H1 (cell line): ENCODE measurements around the gene CNNM2. TPM values are rescaled to one million over a fixed set of nuclear protein-coding genes. Genes with fewer than 3 reads are reported as not detected.

Experiments used
- CTCF ChIA-PET: fragments of 300-600 bp; sonication (Branson Sonifier 250); formaldehyde crosslinking; loops from one replicate; lab custom pipeline; 2021; ENCODE audit not compliant: partially characterized antibody; lab: Charles Lee
- POLR2A ChIA-PET: fragments of 300-600 bp; sonication (Branson Sonifier 250); formaldehyde crosslinking; loops from one replicate; lab custom pipeline; 2021; ENCODE audit warnings: inconsistent platforms; ENCODE audit not compliant: partially characterized antibody; lab: Charles Lee
- DNase-seq, 2 experiments: peaks; one replicate each; pipeline versions ENCODE4 v3.0.0 to v3.0.0-alpha.2; 2010 to 2022; ENCODE audit warnings: low spot score in 2 of 2, low read depth in 1 of 2, mixed read lengths in 1 of 2
- FAIRE-seq: peaks from 2 replicates; lab custom pipeline; 2011; peaks lifted over from hg19 to GRCh38; lab: Jason Lieb, UNC
- H2AFZ ChIP-seq: 2 replicates; pipeline ENCODE4 v1.8.1; 2012; ENCODE audit warnings: low read length, inconsistent platforms
- H2AK5ac ChIP-seq: 2 replicates; pipeline ENCODE4 v1.6.1; 2013; ENCODE audit warnings: low read depth, low read length
- H2BK120ac ChIP-seq: replicated peaks from 2 replicates; pipeline ENCODE3; 2013; ENCODE audit warnings: low read depth, low read length, inconsistent platforms
- H2BK12ac ChIP-seq: 2 replicates; pipeline ENCODE4 v1.6.1; 2013; ENCODE audit warnings: low read depth, low read length
- H2BK15ac ChIP-seq: 2 replicates; pipeline ENCODE4 v1.6.1; 2013; ENCODE audit warnings: low read length
- H2BK20ac ChIP-seq: 2 replicates; pipeline ENCODE4 v1.6.1; 2013; ENCODE audit warnings: low read length
- H2BK5ac ChIP-seq: 2 replicates; pipeline ENCODE4 v1.6.1; 2013; ENCODE audit warnings: low read depth, low read length
- H3K14ac ChIP-seq: 2 replicates; pipeline ENCODE4 v1.6.1; 2013; ENCODE audit warnings: inconsistent platforms; ENCODE audit not compliant: insufficient read length
- H3K18ac ChIP-seq: 2 replicates; pipeline ENCODE4 v1.6.1; 2013; ENCODE audit warnings: low read length; ENCODE audit errors: extremely low read depth
- H3K23ac ChIP-seq: 2 replicates; pipeline ENCODE4 v1.6.1; 2013; ENCODE audit warnings: inconsistent platforms; ENCODE audit not compliant: insufficient read length
- H3K23me2 ChIP-seq: 2 replicates; pipeline ENCODE4 v1.6.1; 2013; ENCODE audit warnings: low read depth, low read length
- H3K27ac ChIP-seq: 2 replicates; pipeline ENCODE4 v1.6.1; 2011; ENCODE audit warnings: low read depth, low read length, inconsistent platforms
- H3K27me3 ChIP-seq, 4 experiments: replicated peaks in 1 of 4; 1 replicate in 1 of 4; 2 replicates in 3 of 4; pipeline versions ENCODE4 v1.6.1 to v1.8.1; 2011 to 2013; ENCODE audit warnings: low read length in 3 of 4, mild to moderate bottlenecking in 3 of 4, inconsistent platforms in 2 of 4, mixed read lengths in 2 of 4, moderate library complexity in 1 of 4; ENCODE audit not compliant: control insufficient read depth in 3 of 4, insufficient read depth in 3 of 4; ENCODE audit errors: extremely low read depth in 1 of 4
- H3K36me3 ChIP-seq, 4 experiments: 2 replicates each; pipeline versions ENCODE4 v1.6.1 to v1.8.1; 2011 to 2013; ENCODE audit warnings: mild to moderate bottlenecking in 4 of 4, low read length in 3 of 4, moderate library complexity in 2 of 4, control low read depth in 1 of 4, inconsistent platforms in 1 of 4; ENCODE audit not compliant: insufficient read depth in 4 of 4, control insufficient read depth in 2 of 4
- H3K4ac ChIP-seq: replicated peaks from 2 replicates; pipeline ENCODE3; 2013; ENCODE audit warnings: low read length, low read depth, mixed read lengths, inconsistent platforms; ENCODE audit not compliant: insufficient read length
- H3K4me1 ChIP-seq, 4 experiments: replicated peaks in 1 of 4; 1 replicate in 1 of 4; 2 replicates in 3 of 4; pipeline versions ENCODE4 v1.6.1 to v1.8.1; 2011 to 2013; ENCODE audit warnings: low read length in 3 of 4, inconsistent platforms in 2 of 4, mixed read lengths in 1 of 4; ENCODE audit not compliant: insufficient read depth in 4 of 4, control insufficient read depth in 3 of 4
- H3K4me2 ChIP-seq, 2 experiments: 2 replicates each; pipeline versions ENCODE4 v1.6.1 to v1.8.1; 2011 to 2013; ENCODE audit warnings: low read depth in 2 of 2, low read length in 2 of 2, control low read depth in 1 of 2, inconsistent platforms in 1 of 2, mild to moderate bottlenecking in 1 of 2; ENCODE audit not compliant: insufficient read depth in 1 of 2
- H3K4me3 ChIP-seq, 4 experiments: fragments of 200-600, 300-600 bp in 1 of 4; sonication (generic), shearing (Covaris generic), sonication (Bioruptor Twin) in 1 of 4; 2 replicates each; pipeline versions ENCODE4 v1.5.1 to v1.8.1; 2011 to 2016; ENCODE audit warnings: low read length in 4 of 4, low read depth in 3 of 4, control low read depth in 2 of 4, inconsistent platforms in 2 of 4, mild to moderate bottlenecking in 2 of 4, mixed read lengths in 1 of 4, moderate library complexity in 1 of 4; ENCODE audit not compliant: insufficient read depth in 2 of 4; ENCODE audit errors: extremely low read depth in 1 of 4
- H3K56ac ChIP-seq: replicated peaks from 2 replicates; pipeline ENCODE3; 2013; ENCODE audit warnings: low read depth, mild to moderate bottlenecking, mixed read lengths, low read length, inconsistent platforms; ENCODE audit not compliant: insufficient read length
- H3K79me1 ChIP-seq: 2 replicates; pipeline ENCODE4 v1.6.1; 2013; ENCODE audit warnings: low read depth, low read length, control low read depth
- H3K79me2 ChIP-seq, 2 experiments: 2 replicates each; pipeline versions ENCODE4 v1.6.1 to v1.8.1; 2012 to 2013; ENCODE audit warnings: low read length in 2 of 2, mild to moderate bottlenecking in 2 of 2, inconsistent platforms in 1 of 2; ENCODE audit not compliant: insufficient read depth in 2 of 2, control insufficient read depth in 1 of 2
- H3K9ac ChIP-seq, 4 experiments: replicated peaks in 1 of 4; 1 replicate in 1 of 4; 2 replicates in 3 of 4; pipeline versions ENCODE4 v1.6.1 to v1.8.1; 2011 to 2013; ENCODE audit warnings: low read depth in 3 of 4, low read length in 3 of 4, control low read depth in 2 of 4, mild to moderate bottlenecking in 2 of 4, moderate library complexity in 2 of 4, inconsistent platforms in 1 of 4; ENCODE audit errors: extremely low read depth in 1 of 4
- H3K9me3 ChIP-seq, 2 experiments: 2 replicates each; pipeline versions ENCODE4 v1.6.1 to v1.8.1; 2012 to 2013; ENCODE audit warnings: mild to moderate bottlenecking in 2 of 2, moderate library complexity in 2 of 2, control low read depth in 1 of 2, inconsistent platforms in 1 of 2, low read depth in 1 of 2, low read length in 1 of 2, mixed read lengths in 1 of 2; ENCODE audit not compliant: insufficient read depth in 2 of 2
- H4K20me1 ChIP-seq, 2 experiments: replicated peaks in 1 of 2; 2 replicates each; pipeline versions ENCODE3 to v1.8.1; 2011 to 2013; ENCODE audit warnings: inconsistent platforms in 2 of 2, low read length in 2 of 2, mild to moderate bottlenecking in 1 of 2; ENCODE audit not compliant: insufficient read depth in 2 of 2, control insufficient read depth in 1 of 2
- H4K5ac ChIP-seq: 2 replicates; pipeline ENCODE4 v1.6.1; 2013; ENCODE audit warnings: low read length, low read depth, mixed read lengths, inconsistent platforms; ENCODE audit not compliant: insufficient read length
- H4K8ac ChIP-seq: 2 replicates; pipeline ENCODE4 v1.8.0; 2013; ENCODE audit warnings: mild to moderate bottlenecking, moderate library complexity, low read length, inconsistent platforms; ENCODE audit not compliant: insufficient read depth; ENCODE audit errors: extremely low read depth
- H4K91ac ChIP-seq: replicated peaks from 2 replicates; pipeline ENCODE3; 2013; ENCODE audit warnings: low read length, mixed read lengths, inconsistent platforms; ENCODE audit not compliant: insufficient read length
- CBX5 ChIP-seq: fragments of 300-800, 300-1000 bp; sonication (generic); IDR thresholded peaks from 2 replicates; pipeline ENCODE4 v1.7.1; 2016; ENCODE audit warnings: antibody characterized with exemption, low read length, low read depth
- TBP ChIP-seq: IDR thresholded peaks from 2 replicates; pipeline ENCODE4 v1.6.1; 2011; ENCODE audit warnings: low read depth, low read length, improper control_type of control experiment
- WGBS, 2 experiments: shearing (Covaris generic) in 1 of 2; methylation state at CpG; one replicate each; pipeline versions ENCODE4 v1.1.6 to v1.1.7; 2013 to 2015; ENCODE audit warnings: low lambda C conversion rate in 2 of 2, mixed read lengths in 2 of 2, inconsistent platforms in 1 of 2, low coverage in 1 of 2, missing lambda C conversion rate in 1 of 2; ENCODE audit not compliant: insufficient replicate concordance in 2 of 2, insufficient coverage in 1 of 2, insufficient read length in 1 of 2; ENCODE audit errors: extremely low coverage in 1 of 2, missing lambda C conversion rate in 1 of 2; 5-methylcytosine and 5-hydroxymethylcytosine counted together
- polyA plus RNA-seq, 7 experiments: library from polyadenylated mRNA; depleted of rRNA in 3 of 7; stranded (reverse) in 5 of 7; unstranded in 2 of 7; fragments of >200 nt in 5 of 7; fragments of 200-250 nt in 2 of 7; gene quantifications; 1 replicate in 5 of 7; 2 replicates in 1 of 7; 4 replicates in 1 of 7; pipeline versions ENCODE4 v1.2.1 to v1.2.3, GENCODE V29; 2011 to 2013; ENCODE audit warnings: missing spikeins in 2 of 7, mixed read lengths in 2 of 7
- total RNA-seq: library from RNA; stranded (reverse); fragmentation: NEBNext Ultra II Directional; extraction: Animal tissue kit (Norgen Biotek cat#: 25700); gene quantifications from 2 replicates; pipeline ENCODE4 v1.2.1, GENCODE V29; 2021

CNNM2 gene
- total and polyA plus RNA-seq, 2 of the 8 experiments (the other 6 are each of a cell fraction or from before 2014, with no cell fraction given) = 7.3 to 23.6 TPM

DNA sequence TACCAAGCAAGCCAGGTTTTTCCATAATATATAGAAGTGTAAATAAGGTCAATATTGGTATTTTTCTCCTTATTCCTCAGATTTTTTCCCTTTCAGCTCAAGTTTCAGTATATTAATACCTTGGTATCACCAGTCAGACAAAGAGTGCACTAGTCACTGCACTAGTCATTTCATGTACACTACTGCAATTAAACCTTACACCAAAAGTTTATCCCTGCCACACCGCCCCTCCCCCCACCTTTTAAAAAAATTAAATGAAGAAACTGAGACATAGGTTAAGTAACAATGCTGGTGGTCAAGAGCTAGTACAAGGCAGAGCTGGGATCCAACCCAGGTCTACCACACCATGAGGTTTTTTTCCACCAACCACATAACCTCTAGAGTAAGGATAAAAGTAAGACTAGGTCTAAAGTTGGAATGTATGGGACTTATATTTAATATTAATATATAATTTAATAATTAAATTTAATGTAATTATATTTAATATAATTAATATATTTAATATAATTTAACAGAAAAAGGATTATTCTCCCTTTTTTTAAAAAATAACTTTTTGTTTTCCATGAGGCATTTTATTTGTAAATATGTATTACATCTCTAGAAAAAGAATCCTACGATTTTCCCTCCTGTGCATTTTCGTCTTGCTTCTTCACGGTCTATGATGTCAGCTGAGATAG, 206.5 kb downstream of the CNNM2 start:
- H3K4me2 ChIP-seq = no peak overlapping the region
- no peak overlapping the region for H3K9ac ChIP-seq
- 91% methylated on average over 4 of the region's 4 CpGs; no CpG with 5 or more reads in 1 of the 2 experiments for WGBS, 2 experiments
- no peak overlapping the region for H3K4ac ChIP-seq
- FAIRE-seq (no peak), DNase-seq (no peak)
- no peak overlapping the region for H3K23ac ChIP-seq
- H2BK15ac ChIP-seq = no peak overlapping the region
- no peak overlapping the region for H2BK12ac ChIP-seq
- H3K18ac ChIP-seq = no peak overlapping the region
- H2BK20ac ChIP-seq = no peak overlapping the region
- no peaks in the 10 kb centered on the region for H4K20me1 ChIP-seq
- POLR2A ChIA-PET = interaction anchor here (1.6 kb wide), 1 partner anchor 10 kb away, joined by 3 read pairs; no protein-coding TSS in a partner anchor
- no peak overlapping the region for H2BK120ac ChIP-seq
- CTCF ChIA-PET = interaction anchor here (0.6 to 1.7 kb wide), 4 partner anchors 16 to 228 kb away, joined by 3 to 5 read pairs (median 3); no protein-coding TSS in a partner anchor
- no peak overlapping the region for H3K14ac ChIP-seq
- no peak overlapping the region for H4K8ac ChIP-seq
- no peak overlapping the region for H2AFZ ChIP-seq
- H3K27ac ChIP-seq = no peak overlapping the region
- no peak overlapping the region for H2BK5ac ChIP-seq
- H3K9me3 ChIP-seq = no peaks in the 10 kb centered on the region; a peak in 1 of 4 replicates
- no peaks in the 10 kb centered on the region for H3K4me1 ChIP-seq
- TF ChIP-seq TBP = no peak
- TF ChIP-seq CBX5 = no peak
- H4K91ac ChIP-seq = no peak overlapping the region
- H3K79me2 ChIP-seq = no peaks in the 10 kb centered on the region
- H3K23me2 ChIP-seq = no peaks in the 10 kb centered on the region; the same call in 1 of the 2 replicates
- H4K5ac ChIP-seq = no peak overlapping the region
- no peaks in the 10 kb centered on the region for H3K27me3 ChIP-seq
- no peaks in the 10 kb centered on the region; a peak in 2 of 8 replicates for H3K36me3 ChIP-seq
- H3K56ac ChIP-seq = no peak overlapping the region
- H3K79me1 ChIP-seq = no peaks in the 10 kb centered on the region
- no peak overlapping the region for H2AK5ac ChIP-seq
- H3K4me3 ChIP-seq = no peak overlapping the region
